Mesendoderm (in vitro differentiated cells): ENCODE measurements around the gene SCUBE1.

ENCODE experiments used
- DNase-seq: peaks from one replicate; pipeline ENCODE4 v3.0.0; 2013
- H2AK5ac ChIP-seq: 2 replicates; pipeline ENCODE4 v1.6.1; 2013; ENCODE audit warnings: low read length, inconsistent platforms
- H2BK120ac ChIP-seq: 2 replicates; pipeline ENCODE4 v1.6.1; 2013; ENCODE audit warnings: low read depth, mild to moderate bottlenecking, low read length, moderate library complexity, mixed read lengths
- H2BK15ac ChIP-seq: replicated peaks from 2 replicates; pipeline ENCODE4 v1.6.1; 2013; ENCODE audit warnings: low read depth, mild to moderate bottlenecking, moderate library complexity
- H2BK5ac ChIP-seq: 2 replicates; pipeline ENCODE4 v1.6.1; 2013; ENCODE audit warnings: low read length, inconsistent platforms
- H3K18ac ChIP-seq: 2 replicates; pipeline ENCODE4 v1.6.1; 2013; ENCODE audit warnings: mild to moderate bottlenecking, low read length, mixed read lengths
- H3K23ac ChIP-seq: one replicate; pipeline ENCODE4 v1.6.1; 2013; ENCODE audit warnings: low read length
- H3K27ac ChIP-seq: 2 replicates; pipeline ENCODE4 v1.5.1; 2013; ENCODE audit warnings: low read depth, mild to moderate bottlenecking, inconsistent platforms, low read length, moderate library complexity
- H3K27me3 ChIP-seq: 2 replicates; pipeline ENCODE4 v1.6.1; 2013; ENCODE audit warnings: low read length, control low read depth, mild to moderate bottlenecking, inconsistent platforms; ENCODE audit not compliant: insufficient read depth, poor library complexity
- H3K36me3 ChIP-seq: 2 replicates; pipeline ENCODE4 v1.6.1; 2013; ENCODE audit warnings: low read length, inconsistent platforms; ENCODE audit not compliant: control insufficient read depth, insufficient read depth
- H3K4ac ChIP-seq: one replicate; pipeline ENCODE4 v1.6.1; 2013; ENCODE audit warnings: low read depth, mild to moderate bottlenecking, low read length, moderate library complexity
- H3K4me1 ChIP-seq: 2 replicates; pipeline ENCODE4 v1.6.1; 2013; ENCODE audit warnings: low read depth, low read length, inconsistent platforms; ENCODE audit not compliant: control insufficient read depth
- H3K4me2 ChIP-seq: 2 replicates; pipeline ENCODE4 v1.6.1; 2013; ENCODE audit warnings: low read length
- H3K4me3 ChIP-seq: 2 replicates; pipeline ENCODE4 v1.5.1; 2013; ENCODE audit warnings: mild to moderate bottlenecking, low read length
- H3K56ac ChIP-seq: one replicate; pipeline ENCODE4 v1.6.1; 2013; ENCODE audit warnings: low read length
- H3K79me1 ChIP-seq: 2 replicates; pipeline ENCODE4 v1.6.1; 2013; ENCODE audit warnings: low read length, inconsistent platforms
- H3K79me2 ChIP-seq: 2 replicates; pipeline ENCODE4 v1.6.1; 2013; ENCODE audit warnings: mild to moderate bottlenecking, low read length; ENCODE audit not compliant: control insufficient read depth, insufficient read depth
- H3K9ac ChIP-seq: 2 replicates; pipeline ENCODE4 v1.6.1; 2013; ENCODE audit warnings: low read length, inconsistent platforms
- H4K5ac ChIP-seq: one replicate; pipeline ENCODE4 v1.6.1; 2013; ENCODE audit warnings: low read length
- H4K8ac ChIP-seq: one replicate; pipeline ENCODE4 v1.6.1; 2013; ENCODE audit warnings: low read depth, mild to moderate bottlenecking, control low read depth, low read length, moderate library complexity
- WGBS: extraction: QIAGEN DNeasy Blood & Tissue Kit; methylation state at CpG from one replicate; pipeline ENCODE4 v1.1.7; 2013; ENCODE audit warnings: low lambda C conversion rate, missing lambda C conversion rate; ENCODE audit not compliant: insufficient coverage; ENCODE audit errors: extremely low coverage; 5-methylcytosine and 5-hydroxymethylcytosine counted together

Gene SCUBE1

DNA sequence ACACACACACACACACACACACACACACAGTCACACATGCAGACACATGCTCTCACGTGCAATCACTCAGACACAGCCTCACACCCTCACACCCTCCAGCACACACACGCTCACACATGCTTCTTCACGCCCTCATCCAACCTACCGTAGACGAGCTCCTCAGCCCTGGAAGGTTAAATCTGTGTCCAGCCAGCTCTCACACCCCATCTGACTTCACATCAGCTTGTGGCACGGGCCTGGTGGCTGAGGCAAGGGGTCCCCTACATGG lies 1.3 kb upstream of the SCUBE1 start:
- H2BK5ac ChIP-seq: no peak overlapping the region
- DNase-seq: no peak
- no peaks in the 10 kb centered on the region for H3K79me1 ChIP-seq
- H3K27me3 ChIP-seq: peaks cover 8% of the 10 kb centered on the region
- H4K8ac ChIP-seq: no peak overlapping the region
- no peak overlapping the region for H2AK5ac ChIP-seq
- no peak overlapping the region for H3K4ac ChIP-seq
- H3K27ac ChIP-seq: no peak overlapping the region
- no peak overlapping the region for H3K4me3 ChIP-seq
- H3K9ac ChIP-seq: no peak overlapping the region
- no peak overlapping the region for H4K5ac ChIP-seq
- no peaks in the 10 kb centered on the region for H3K4me1 ChIP-seq
- H3K36me3 ChIP-seq: no peaks in the 10 kb centered on the region
- H2BK15ac ChIP-seq: no peak overlapping the region
- no peaks in the 10 kb centered on the region for H3K79me2 ChIP-seq
- no peak overlapping the region for H3K4me2 ChIP-seq
- no peak overlapping the region for H2BK120ac ChIP-seq
- WGBS: no CpG with 5 or more reads among the region's 6 CpGs
- no peak overlapping the region for H3K56ac ChIP-seq
- no peak overlapping the region for H3K23ac ChIP-seq
- no peak overlapping the region for H3K18ac ChIP-seq

DNA sequence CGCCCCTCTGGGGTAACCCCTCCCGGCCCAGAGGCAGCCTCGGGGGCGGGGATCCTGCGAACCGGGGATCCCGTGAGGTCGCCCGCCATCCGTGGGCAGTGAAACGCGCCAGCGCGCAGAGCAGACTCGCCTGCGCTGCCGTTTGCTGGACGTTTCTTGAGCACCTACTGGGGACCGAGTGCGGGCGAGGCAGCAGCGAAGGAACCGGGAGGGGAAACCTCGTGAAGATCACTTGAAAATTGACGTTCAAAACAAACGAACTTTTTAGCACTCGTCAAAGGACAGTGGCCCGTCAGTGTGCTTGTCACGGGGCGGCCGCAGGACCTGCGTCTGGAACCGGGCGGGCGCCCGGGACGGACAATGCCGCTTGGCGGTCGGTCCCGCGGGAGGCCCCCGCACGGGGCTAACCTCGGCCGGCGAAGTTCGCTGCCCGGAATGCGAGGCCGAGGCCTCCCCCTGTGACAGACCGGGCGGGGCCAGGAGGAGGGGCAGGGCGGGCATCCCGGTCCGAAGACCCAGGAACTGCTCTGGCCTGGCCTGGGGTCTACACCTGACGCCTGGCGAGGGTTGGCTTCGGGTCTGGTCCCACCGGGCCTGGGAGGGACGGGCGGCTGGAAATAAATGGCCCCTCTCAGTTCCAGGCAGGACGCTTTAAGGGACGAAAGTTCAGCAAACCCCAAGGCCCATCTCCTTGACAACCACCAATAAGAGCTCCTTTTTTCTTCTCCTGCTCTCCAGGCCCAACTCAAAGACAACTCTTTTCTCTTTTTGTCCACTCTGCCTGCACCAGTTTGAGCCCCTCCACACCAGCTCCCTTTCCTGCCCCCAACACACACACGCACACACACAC lies 723 bp upstream of the SCUBE1 start:
- no peak overlapping the region for H3K27ac ChIP-seq

DNA sequence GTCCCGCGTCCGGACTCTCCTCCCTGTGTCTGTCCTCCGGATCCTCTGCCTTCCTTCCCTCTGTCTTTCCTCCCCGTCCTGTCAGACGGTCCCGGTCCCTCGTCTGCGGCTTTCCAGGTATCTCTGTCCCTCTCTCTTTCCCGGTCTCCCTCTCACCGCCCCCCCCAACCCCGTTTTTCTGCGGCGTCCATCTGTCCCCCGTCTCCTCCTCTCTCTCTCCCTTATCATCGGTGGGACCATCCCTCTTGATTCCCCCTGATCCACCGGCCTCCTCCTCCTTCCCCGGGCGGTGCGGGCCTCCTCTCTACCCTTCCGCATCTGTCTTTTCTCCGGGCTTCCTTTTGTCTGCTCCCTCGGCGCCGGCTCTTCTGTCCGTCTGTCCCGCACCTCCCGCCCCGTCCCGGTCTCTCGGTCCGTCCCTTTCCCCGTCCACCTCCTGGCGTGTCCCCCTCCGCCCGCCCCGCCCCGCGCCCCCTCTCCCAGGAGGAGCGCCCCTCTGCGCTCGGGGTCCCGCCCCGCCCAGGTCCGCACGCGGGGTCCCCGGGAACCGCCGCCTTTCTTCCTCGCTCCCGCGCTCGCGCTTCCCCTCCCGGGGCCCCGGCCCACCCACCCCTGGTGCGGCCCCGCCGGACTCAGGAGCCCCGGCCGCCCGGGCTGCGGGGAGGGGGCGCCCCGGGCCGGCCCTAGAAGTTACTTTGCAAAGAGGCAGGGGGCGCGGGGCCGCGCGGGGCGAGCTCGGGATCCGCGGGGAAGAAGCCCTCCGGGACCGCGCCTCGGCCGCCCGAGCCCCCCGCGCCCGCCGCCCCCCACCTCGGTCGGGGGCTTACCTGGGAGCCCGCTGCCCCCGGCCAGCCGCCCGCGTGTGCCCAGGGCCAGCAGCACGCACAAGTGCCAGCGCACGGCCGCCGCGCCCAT lies 568 bp downstream of the SCUBE1 start:
- Histone ChIP-seq H3K9ac (no peak overlapping the region), H3K27me3 (peaks cover 8% of the 10 kb centered on the region), H3K23ac (no peak overlapping the region), H4K5ac (no peak overlapping the region), H3K27ac (no peak overlapping the region), H3K36me3 (no peaks in the 10 kb centered on the region), H3K79me2 (no peaks in the 10 kb centered on the region), H3K4me3 (no peak overlapping the region), H3K4me1 (no peaks in the 10 kb centered on the region), H3K56ac (no peak overlapping the region), H2BK120ac (no peak overlapping the region), H3K4me2 (no peak overlapping the region), H2AK5ac (no peak overlapping the region), H3K18ac (no peak overlapping the region), H2BK5ac (no peak overlapping the region), H3K4ac (no peak overlapping the region), H3K79me1 (no peaks in the 10 kb centered on the region), H2BK15ac (no peak overlapping the region), H4K8ac (no peak overlapping the region)
- WGBS: no CpG with 5 or more reads among the region's 99 CpGs
- DNase-seq: no peak

More for the DNA sequence above, 723 bp upstream of the SCUBE1 start:
- Histone ChIP-seq H2BK15ac (no peak overlapping the region), H4K8ac (no peak overlapping the region), H3K18ac (no peak overlapping the region), H3K79me2 (no peaks in the 10 kb centered on the region), H2AK5ac (no peak overlapping the region), H2BK120ac (no peak overlapping the region), H3K9ac (no peak overlapping the region), H3K79me1 (no peaks in the 10 kb centered on the region), H3K23ac (no peak overlapping the region), H4K5ac (no peak overlapping the region), H2BK5ac (no peak overlapping the region), H3K56ac (no peak overlapping the region), H3K4ac (no peak overlapping the region), H3K27me3 (peaks cover 8% of the 10 kb centered on the region), H3K4me3 (no peak overlapping the region), H3K36me3 (no peaks in the 10 kb centered on the region), H3K4me1 (no peaks in the 10 kb centered on the region), H3K4me2 (no peak overlapping the region)
- no CpG with 5 or more reads among the region's 65 CpGs for WGBS
- peak; percentile 33 for DNase-seq

DNA sequence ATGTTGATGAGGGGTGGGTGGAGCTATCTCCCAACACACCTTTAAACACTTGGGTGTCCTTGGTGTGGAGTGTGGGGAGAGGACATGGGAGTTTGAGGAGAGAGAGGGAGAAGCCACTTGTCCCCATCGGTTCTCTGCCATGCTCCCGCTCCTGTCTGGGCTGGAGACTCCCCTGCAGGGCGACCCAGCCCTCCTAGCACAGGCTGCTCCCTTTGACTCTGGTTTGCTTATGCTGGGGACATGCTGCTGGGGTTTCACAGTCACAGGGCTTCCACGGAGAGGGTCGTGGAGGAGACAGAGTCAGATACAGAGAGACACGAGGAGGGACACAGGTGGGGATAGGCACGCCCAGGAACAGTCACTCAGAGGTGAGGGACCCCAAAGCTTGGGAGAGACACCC lies 1.6 kb downstream of the SCUBE1 start:
- H3K9ac ChIP-seq: no peak overlapping the region
- H3K79me1 ChIP-seq: no peaks in the 10 kb centered on the region
- H3K23ac ChIP-seq: no peak overlapping the region
- H3K4me2 ChIP-seq: no peak overlapping the region
- H2AK5ac ChIP-seq: no peak overlapping the region
- H4K8ac ChIP-seq: no peak overlapping the region
- WGBS: no CpG with 5 or more reads among the region's 7 CpGs
- no peak overlapping the region for H3K27ac ChIP-seq
- no peak overlapping the region for H2BK15ac ChIP-seq
- peaks cover 8% of the 10 kb centered on the region for H3K27me3 ChIP-seq
- H4K5ac ChIP-seq: no peak overlapping the region
- H2BK5ac ChIP-seq: no peak overlapping the region
- no peaks in the 10 kb centered on the region for H3K79me2 ChIP-seq
- no peaks in the 10 kb centered on the region for H3K36me3 ChIP-seq
- H3K4me1 ChIP-seq: no peaks in the 10 kb centered on the region
- H3K18ac ChIP-seq: no peak overlapping the region
- no peak overlapping the region for H3K4me3 ChIP-seq
- no peak for DNase-seq
- no peak overlapping the region for H3K4ac ChIP-seq
- H3K56ac ChIP-seq: no peak overlapping the region
- H2BK120ac ChIP-seq: no peak overlapping the region

DNA sequence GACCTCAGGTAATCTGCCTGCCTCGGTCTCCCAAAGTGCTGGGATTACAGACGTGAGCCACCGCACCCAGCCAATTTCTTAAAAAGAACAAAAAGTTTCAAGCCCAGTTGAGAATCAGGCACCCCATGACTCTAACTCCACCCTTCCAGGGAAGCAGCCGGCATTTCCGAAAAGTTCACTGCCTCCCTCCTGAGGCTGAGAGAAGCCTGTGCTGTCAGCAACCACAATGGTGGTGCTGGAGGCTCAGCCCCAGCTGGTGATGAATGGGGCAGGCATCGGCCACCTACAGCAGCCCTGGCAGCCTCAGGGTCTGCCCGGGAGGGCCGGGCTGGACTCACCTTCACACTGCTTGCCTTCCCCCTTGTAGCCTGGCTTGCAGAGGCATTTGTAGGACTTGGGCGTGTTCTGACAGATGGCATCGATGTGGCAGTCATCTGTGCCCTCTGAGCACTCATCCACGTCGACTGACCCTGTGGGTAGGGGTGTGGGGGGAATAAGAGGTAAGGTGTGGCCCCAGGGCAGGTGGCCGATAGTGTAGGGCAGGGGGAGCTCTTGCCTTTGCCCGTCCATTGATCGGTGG lies 4.3 kb downstream of the SCUBE1 start:
- Histone ChIP-seq H4K5ac (no peak overlapping the region), H3K4ac (no peak overlapping the region), H3K27ac (no peak overlapping the region), H2AK5ac (no peak overlapping the region), H3K36me3 (no peaks in the 10 kb centered on the region), H3K4me2 (no peak overlapping the region), H3K79me2 (no peaks in the 10 kb centered on the region), H4K8ac (no peak overlapping the region), H3K9ac (no peak overlapping the region), H3K18ac (no peak overlapping the region), H3K4me3 (no peak overlapping the region), H3K23ac (no peak overlapping the region), H2BK15ac (no peak overlapping the region), H2BK120ac (no peak overlapping the region), H3K4me1 (no peaks in the 10 kb centered on the region), H3K56ac (no peak overlapping the region), H3K27me3 (peaks cover 8% of the 10 kb centered on the region), H2BK5ac (no peak overlapping the region), H3K79me1 (no peaks in the 10 kb centered on the region)
- no peak for DNase-seq
- no CpG with 5 or more reads among the region's 15 CpGs for WGBS
